SK-N-SH (cell line): ENCODE data around the gene OMP. TPM values are rescaled to one million over a fixed set of nuclear protein-coding genes. Genes with fewer than 3 reads are reported as not detected.

ENCODE experiments used
- CTCF ChIA-PET: fragments of 300-600, 350-600 bp; formaldehyde crosslinking; extraction: SDS; loops from one replicate; lab custom pipeline; 2021; lab: Yijun Ruan, JAX
- POLR2A ChIA-PET: fragments of 350-600 bp; sonication (Branson Sonifier 250); formaldehyde crosslinking; extraction: SDS; loops from one replicate; lab custom pipeline; 2020; ENCODE audit warnings: antibody characterized with exemption, inconsistent platforms; lab: Yijun Ruan, JAX
- DNase-seq: peaks from one replicate; pipeline ENCODE4 v3.0.0; 2012
- H2AFZ ChIP-seq: fragments of 200-600 bp; sonication (generic); 2 replicates; pipeline ENCODE4 v1.8.1; 2016; ENCODE audit warnings: antibody characterized with exemption, mild to moderate bottlenecking, low read depth
- H3F3A ChIP-seq: fragments of 200-600 bp; sonication (generic); replicated peaks from 2 replicates; pipeline ENCODE3; 2016; ENCODE audit warnings: antibody characterized with exemption, mild to moderate bottlenecking; ENCODE audit not compliant: insufficient read depth
- H3K27ac ChIP-seq, 2 experiments: fragments of 200-500 bp in 1 of 2; fragments of 200-600 bp in 1 of 2; sonication (Bioruptor generic) in 1 of 2; sonication (generic), shearing (Covaris generic) in 1 of 2; 2 replicates each; pipeline versions ENCODE4 v1.5.1 to v1.6.1; 2014 to 2016; ENCODE audit warnings: low read depth in 2 of 2, inconsistent platforms in 1 of 2, low read length in 1 of 2, mild to moderate bottlenecking in 1 of 2, mixed read lengths in 1 of 2
- H3K27me3 ChIP-seq: fragments of 200-600 bp; sonication (generic), shearing (Covaris generic); 2 replicates; pipeline ENCODE4 v1.6.1; 2016; ENCODE audit warnings: mixed run types; ENCODE audit not compliant: insufficient read depth
- H3K36me3 ChIP-seq, 2 experiments: fragments of 200-500 bp in 1 of 2; fragments of 200-600 bp in 1 of 2; sonication (Bioruptor generic) in 1 of 2; sonication (generic) in 1 of 2; replicated peaks in 1 of 2; 2 replicates each; pipeline versions ENCODE3 to v1.5.1; 2014 to 2016; ENCODE audit warnings: low read length in 1 of 2, mild to moderate bottlenecking in 1 of 2; ENCODE audit not compliant: insufficient read depth in 2 of 2, control insufficient read depth in 1 of 2
- H3K4me1 ChIP-seq, 2 experiments: fragments of 200-500 bp in 1 of 2; fragments of 200-600 bp in 1 of 2; sonication (Bioruptor generic) in 1 of 2; sonication (generic), shearing (Covaris generic) in 1 of 2; 2 replicates each; pipeline versions ENCODE4 v1.5.1 to v1.6.1; 2014 to 2016; ENCODE audit warnings: low read depth in 1 of 2, low read length in 1 of 2, mixed run types in 1 of 2; ENCODE audit not compliant: insufficient read depth in 2 of 2, control insufficient read depth in 1 of 2
- H3K4me2 ChIP-seq: fragments of 200-600 bp; sonication (generic), shearing (Covaris generic); 2 replicates; pipeline ENCODE4 v1.6.1; 2017; ENCODE audit warnings: mixed run types
- H3K4me3 ChIP-seq, 2 experiments: fragments of 200-500 bp in 1 of 2; fragments of 200-600 bp in 1 of 2; sonication (Bioruptor generic) in 1 of 2; sonication (generic), shearing (Covaris generic) in 1 of 2; 2 replicates each; pipeline versions ENCODE4 v1.5.1 to v1.8.1; 2014 to 2016; ENCODE audit warnings: low read depth in 2 of 2, inconsistent platforms in 1 of 2, low read length in 1 of 2, mild to moderate bottlenecking in 1 of 2, mixed read lengths in 1 of 2, moderate library complexity in 1 of 2
- H3K79me2 ChIP-seq: fragments of 200-600 bp; sonication (generic); 2 replicates; pipeline ENCODE4 v1.8.1; 2017; ENCODE audit warnings: mild to moderate bottlenecking; ENCODE audit not compliant: insufficient read depth
- H3K9ac ChIP-seq: fragments of 200-600 bp; sonication (generic); 2 replicates; pipeline ENCODE4 v1.6.1; 2017; ENCODE audit warnings: mixed run types
- H3K9me2 ChIP-seq: fragments of 200-600 bp; sonication (generic); 2 replicates; pipeline ENCODE4 v1.6.1; 2017; ENCODE audit warnings: mixed run types
- H3K9me3 ChIP-seq: fragments of 200-600 bp; sonication (generic); 2 replicates; pipeline ENCODE4 v1.6.1; 2017; ENCODE audit warnings: mixed run types, mild to moderate bottlenecking, moderate library complexity
- H4K20me1 ChIP-seq: fragments of 200-600 bp; sonication (generic); 2 replicates; pipeline ENCODE4 v1.6.1; 2017; ENCODE audit warnings: mild to moderate bottlenecking, mixed run types; ENCODE audit not compliant: insufficient read depth
- CHD2 ChIP-seq: fragments of 150-350 bp; IDR thresholded peaks from 2 replicates; pipeline ENCODE4 v1.6.1; 2018; ENCODE audit warnings: low read length; ENCODE audit not compliant: partially characterized antibody
- ELF1 ChIP-seq: IDR thresholded peaks from 2 replicates; pipeline ENCODE4 v1.4.0; 2012
- EZH2phosphoT487 ChIP-seq: fragments of 200-600 bp; sonication (generic); IDR thresholded peaks from 2 replicates; pipeline ENCODE4 v1.6.1; 2017; ENCODE audit warnings: low read depth, mixed run types, mild to moderate bottlenecking, antibody characterized with exemption, moderate library complexity, borderline replicate concordance
- FOSL2 ChIP-seq: IDR thresholded peaks from 2 replicates; pipeline ENCODE4 v1.4.0; 2012; ENCODE audit warnings: low read depth, mild to moderate bottlenecking, moderate library complexity, borderline replicate concordance
- FOXM1 ChIP-seq: IDR thresholded peaks from 2 replicates; pipeline ENCODE4 v1.4.0; 2012; ENCODE audit warnings: low read depth, mild to moderate bottlenecking
- JUND ChIP-seq: IDR thresholded peaks from 2 replicates; pipeline ENCODE4 v1.4.0; 2012
- MXI1 ChIP-seq: IDR thresholded peaks from 2 replicates; pipeline ENCODE4 v1.6.1; 2012; ENCODE audit warnings: mild to moderate bottlenecking, low read depth, low read length, improper control_type of control experiment
- POLR2AphosphoS5 ChIP-seq: IDR thresholded peaks from 2 replicates; pipeline ENCODE4 v1.6.1; 2012; ENCODE audit warnings: low read depth, low read length
- RAD21 ChIP-seq: IDR thresholded peaks from 2 replicates; pipeline ENCODE4 v1.6.1; 2012; ENCODE audit warnings: mild to moderate bottlenecking, low read length
- RCOR1 ChIP-seq: fragments of 150-350 bp; IDR thresholded peaks from 2 replicates; pipeline ENCODE4 v1.6.1; 2017; ENCODE audit warnings: antibody characterized with exemption, low read length
- REST ChIP-seq: IDR thresholded peaks from 2 replicates; pipeline ENCODE4 v1.6.1; 2012; ENCODE audit warnings: mild to moderate bottlenecking, low read depth, low read length, moderate library complexity
- RFX5 ChIP-seq: IDR thresholded peaks from 2 replicates; pipeline ENCODE4 v1.6.1; 2012; ENCODE audit warnings: mild to moderate bottlenecking, improper control_type of control experiment, low read length
- SIN3A ChIP-seq: IDR thresholded peaks from 2 replicates; pipeline ENCODE4 v1.6.1; 2012; ENCODE audit warnings: low read depth, mild to moderate bottlenecking, low read length, moderate library complexity, borderline replicate concordance
- SMC3 ChIP-seq: IDR thresholded peaks from 2 replicates; pipeline ENCODE4 v1.6.1; 2012; ENCODE audit warnings: low read depth, low read length, improper control_type of control experiment
- TAF1 ChIP-seq: IDR thresholded peaks from 2 replicates; pipeline ENCODE4 v1.6.1; 2012; ENCODE audit warnings: low read depth, mild to moderate bottlenecking, low read length, moderate library complexity, borderline replicate concordance
- TEAD4 ChIP-seq: IDR thresholded peaks from 2 replicates; pipeline ENCODE4 v1.4.0; 2012; ENCODE audit warnings: mild to moderate bottlenecking, borderline replicate concordance; ENCODE audit not compliant: insufficient read depth
- USF2 ChIP-seq: fragments of 150-350 bp; IDR thresholded peaks from 2 replicates; pipeline ENCODE4 v1.6.1; 2017; ENCODE audit warnings: antibody characterized with exemption, low read length, low read depth, borderline replicate concordance
- YY1 ChIP-seq: IDR thresholded peaks from 2 replicates; pipeline ENCODE4 v1.4.0; 2012; ENCODE audit warnings: low read depth, mild to moderate bottlenecking
- ZBTB33 ChIP-seq: IDR thresholded peaks from 2 replicates; pipeline ENCODE4 v1.4.0; 2012; ENCODE audit warnings: low read depth, borderline replicate concordance
- WGBS: methylation state at CpG from one replicate; pipeline ENCODE4 v1.1.6; 2017; ENCODE audit warnings: low lambda C conversion rate; 5-methylcytosine and 5-hydroxymethylcytosine counted together
- polyA plus RNA-seq, 3 experiments: library from polyadenylated mRNA; depleted of rRNA; stranded (reverse); fragments of >200 nt; gene quantifications; 2 replicates each; pipeline ENCODE4 v1.2.3, GENCODE V29; 2012

The OMP gene
- polyA plus RNA-seq, 1 of the 3 experiments (the other 2 are of a cell fraction) = 0.20 TPM

- CTCF ChIA-PET = interaction anchor here (12.2 kb wide), 1 partner anchor 62 kb away, joined by 270 read pairs; no protein-coding TSS in a partner anchor
- WGBS = 86% methylated on average over 7 of the region's 8 CpGs
- no peak for DNase-seq
These were observed 21.4 kb downstream of the OMP start for GRCh38 chr11:77124041-77124440.

GRCh38 chr11:77124488-77124887 lies 21.8 kb downstream of the OMP start:
- TF ChIP-seq ELF1 = no peak
- no peak for TF ChIP-seq REST
- no peak for TF ChIP-seq CHD2
- no peak for TF ChIP-seq SMC3
- TF ChIP-seq EZH2phosphoT487 = no peak
- TF ChIP-seq MXI1 = no peak
- TF ChIP-seq POLR2AphosphoS5 = no peak
- TF ChIP-seq RCOR1 = no peak
- TF ChIP-seq YY1 = no peak
- no peak for TF ChIP-seq FOXM1
- no peak for TF ChIP-seq ZBTB33
- no peaks in the 10 kb centered on the region for H3K27me3 ChIP-seq
- CTCF ChIA-PET = interaction anchor here (12.2 kb wide), 1 partner anchor 61 kb away, joined by 270 read pairs; no protein-coding TSS in a partner anchor
- 90% methylated on average over 6 of the region's 6 CpGs for WGBS
- no peak overlapping the region for H2AFZ ChIP-seq
- peaks cover 0 to 27% of the 10 kb centered on the region in 2 experiments; a peak in 1 of 4 replicates for H3K4me1 ChIP-seq
- H3K9me3 ChIP-seq = no peaks in the 10 kb centered on the region
- no peaks in the 10 kb centered on the region for H3F3A ChIP-seq
- no peak overlapping the region for H3K9ac ChIP-seq
- H4K20me1 ChIP-seq = no peaks in the 10 kb centered on the region
- no peak overlapping the region for H3K4me3 ChIP-seq
- H3K36me3 ChIP-seq = peaks cover 0 to 19% of the 10 kb centered on the region in 2 experiments
- H3K4me2 ChIP-seq = no peak overlapping the region
- POLR2A ChIA-PET = no interaction called here
- no peaks in the 10 kb centered on the region for H3K9me2 ChIP-seq
- no peaks in the 10 kb centered on the region for H3K79me2 ChIP-seq
- DNase-seq = no peak
- H3K27ac ChIP-seq = no peak overlapping the region

More at GRCh38 chr11:77124041-77124440, 21.4 kb downstream of the OMP start:
- no peak overlapping the region for H3K27ac ChIP-seq
- peaks cover 0 to 23% of the 10 kb centered on the region in 2 experiments for H3K36me3 ChIP-seq
- H3K27me3 ChIP-seq = no peaks in the 10 kb centered on the region
- no peak overlapping the region for H3K4me3 ChIP-seq
- H3K79me2 ChIP-seq = no peaks in the 10 kb centered on the region
- TF ChIP-seq USF2 (no peak), MXI1 (no peak), SIN3A (no peak), TAF1 (no peak), SMC3 (no peak), FOSL2 (no peak), TEAD4 (no peak), RFX5 (no peak), RAD21 (no peak), JUND (no peak)
- TF ChIP-seq, all 33 proteins: peak for 0
- H3F3A ChIP-seq = no peaks in the 10 kb centered on the region
- no peaks in the 10 kb centered on the region for H3K9me2 ChIP-seq
- no peak overlapping the region for H2AFZ ChIP-seq
- H3K4me2 ChIP-seq = no peak overlapping the region
- H3K4me1 ChIP-seq = peaks cover 0 to 27% of the 10 kb centered on the region in 2 experiments; a peak in 1 of 4 replicates
- POLR2A ChIA-PET = no interaction called here
- no peak overlapping the region for H3K9ac ChIP-seq
- H4K20me1 ChIP-seq = no peaks in the 10 kb centered on the region
- no peaks in the 10 kb centered on the region for H3K9me3 ChIP-seq
